Measurements from ENCODE around the gene GTF2F2. TPM values are rescaled to one million over a fixed set of nuclear protein-coding genes. Genes with fewer than 3 reads are reported as not detected.

GTF2F2 gene
- total and polyA plus RNA-seq, 9 donors, result 12.4 to 19.2 (median 14.6) TPM

GRCh38 chr13:45224176-45224575, 103.9 kb downstream of the GTF2F2 start:
- TF ChIP-seq CTCF (IDR thresholded peaks at IDR 0.05), result no peak
- TF ChIP-seq EP300 (IDR thresholded peaks at IDR 0.05), result no peak
- TF ChIP-seq POLR2A (IDR thresholded peaks at IDR 0.05), result no peak
- intact Hi-C loops (cut with DNase I), result no loop called here
- H3K4me1 ChIP-seq (ENCODE audit: insufficient read depth), result no peaks in the 10 kb centered on the region
- no peak overlapping the region for H3K27ac ChIP-seq
- DNase-seq, result no peak
- H3K4me3 ChIP-seq, result no peak overlapping the region
- H3K9me3 ChIP-seq, result no peaks in the 10 kb centered on the region
- H3K36me3 ChIP-seq, result no peaks in the 10 kb centered on the region
- H3K27me3 ChIP-seq, result no peaks in the 10 kb centered on the region

- WGBS, 3 donors, result 87 to 91% (median 89%) methylated on average over 4 of the region's 4 CpGs
Measured at GRCh38 chr13:45225370-45225769, 105.1 kb downstream of the GTF2F2 start.

GRCh38 chr13:45226024-45226423, 105.7 kb downstream of the GTF2F2 start:
- Histone ChIP-seq H3K4me1 (ENCODE audit: insufficient read depth) (no peaks in the 10 kb centered on the region), H3K4me3 (no peak overlapping the region), H3K27ac (no peak overlapping the region), H3K9me3 (no peaks in the 10 kb centered on the region), H3K27me3 (no peaks in the 10 kb centered on the region), H3K36me3 (no peaks in the 10 kb centered on the region)
- WGBS, 3 donors, result 83 to 92% (median 91%) methylated on average over 3 of the region's 3 CpGs
- TF ChIP-seq POLR2A (IDR thresholded peaks at IDR 0.05) (no peak), EP300 (IDR thresholded peaks at IDR 0.05) (no peak), CTCF (IDR thresholded peaks at IDR 0.05) (no peak)
- no peak for DNase-seq
- intact Hi-C loops (cut with DNase I), result no loop called here

More at GRCh38 chr13:45225370-45225769, 105.1 kb downstream of the GTF2F2 start:
- no peak overlapping the region for H3K27ac ChIP-seq
- no peaks in the 10 kb centered on the region for H3K27me3 ChIP-seq
- no peak overlapping the region for H3K4me3 ChIP-seq
- H3K9me3 ChIP-seq, result no peaks in the 10 kb centered on the region
- no peak for TF ChIP-seq POLR2A (IDR thresholded peaks at IDR 0.05)
- TF ChIP-seq EP300 (IDR thresholded peaks at IDR 0.05), result no peak
- no peak for TF ChIP-seq CTCF (IDR thresholded peaks at IDR 0.05)
- no peak for DNase-seq
- intact Hi-C loops (cut with DNase I), result no loop called here
- H3K4me1 ChIP-seq (ENCODE audit: insufficient read depth), result no peaks in the 10 kb centered on the region
- no peaks in the 10 kb centered on the region for H3K36me3 ChIP-seq

GRCh38 chr13:45228002-45228401, 107.7 kb downstream of the GTF2F2 start:
- no peak for DNase-seq
- TF ChIP-seq EP300 (IDR thresholded peaks at IDR 0.05), result no peak
- no peak for TF ChIP-seq CTCF (IDR thresholded peaks at IDR 0.05)
- no peak for TF ChIP-seq POLR2A (IDR thresholded peaks at IDR 0.05)
- 92 to 98% (median 96%) methylated on average over 5 of the region's 5 CpGs for WGBS, 3 donors
- Histone ChIP-seq H3K36me3 (no peaks in the 10 kb centered on the region), H3K4me3 (no peak overlapping the region), H3K4me1 (ENCODE audit: insufficient read depth) (no peaks in the 10 kb centered on the region), H3K27ac (no peak overlapping the region), H3K27me3 (no peaks in the 10 kb centered on the region), H3K9me3 (no peaks in the 10 kb centered on the region)
- intact Hi-C loops (cut with DNase I), result no loop called here

GRCh38 chr13:45229172-45229571, 108.9 kb downstream of the GTF2F2 start:
- Histone ChIP-seq H3K27ac (no peak overlapping the region), H3K4me3 (no peak overlapping the region), H3K27me3 (no peaks in the 10 kb centered on the region), H3K9me3 (no peaks in the 10 kb centered on the region), H3K36me3 (no peaks in the 10 kb centered on the region), H3K4me1 (ENCODE audit: insufficient read depth) (no peaks in the 10 kb centered on the region)
- no peak for TF ChIP-seq EP300 (IDR thresholded peaks at IDR 0.05)
- no peak for TF ChIP-seq CTCF (IDR thresholded peaks at IDR 0.05)
- no peak for TF ChIP-seq POLR2A (IDR thresholded peaks at IDR 0.05)
- intact Hi-C loops (cut with DNase I), result no loop called here
- DNase-seq, result no peak
- 83 to 87% (median 87%) methylated on average over 4 of the region's 4 CpGs for WGBS, 3 donors

All from ovary (tissue), 9 donors.